HG03575 (cell line): ENCODE data around the gene TENM4.

Source experiments
- ATAC-seq: cut with Tn5 transposase; IDR thresholded peaks from one replicate; pipeline ENCODE4 v1.9.1; 2021; ENCODE audit not compliant: unreplicated experiment, insufficient number of reproducible peaks, low FRiP score; ENCODE audit errors: extremely low read depth

Gene TENM4

DNA sequence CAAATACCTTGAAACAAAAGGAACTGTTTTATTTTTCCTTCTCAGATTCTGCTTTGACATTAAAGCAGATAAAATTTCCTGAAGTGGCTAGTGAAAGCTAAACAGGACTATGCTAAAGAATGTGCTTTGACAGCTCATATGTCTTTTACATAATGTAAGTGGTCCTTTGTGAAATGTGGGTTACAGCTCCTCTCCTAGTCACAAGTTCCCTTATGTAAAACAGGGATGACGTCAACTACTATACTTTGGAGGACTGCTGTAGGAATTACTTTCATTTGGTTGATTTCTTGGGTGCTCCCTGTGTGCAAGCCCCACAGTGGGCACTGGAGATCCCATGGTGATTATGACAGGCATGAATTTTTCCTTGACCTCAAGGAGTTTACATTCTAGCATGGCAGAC, 649.6 kb downstream of the TENM4 start:
- ATAC-seq = no peak

DNA sequence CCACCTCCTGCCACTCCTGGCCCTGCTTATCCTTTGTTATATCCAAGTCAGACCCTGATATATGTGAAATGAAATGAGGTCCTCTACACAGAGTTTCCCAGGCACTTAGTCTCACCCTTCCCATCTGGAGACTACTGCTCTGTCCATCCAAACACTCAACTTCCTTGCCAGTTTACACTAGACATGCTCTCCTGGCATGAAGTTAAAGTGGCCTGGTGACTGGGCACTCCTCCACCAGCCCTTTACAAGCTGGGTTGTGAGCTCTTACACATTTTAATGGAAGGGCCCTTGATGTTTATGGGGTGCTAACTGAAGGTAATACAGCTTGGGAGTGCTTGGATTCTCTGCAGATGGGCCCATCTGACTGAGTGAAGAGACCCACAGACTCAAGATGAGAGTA, 650.0 kb downstream of the TENM4 start:
- no peak for ATAC-seq

DNA sequence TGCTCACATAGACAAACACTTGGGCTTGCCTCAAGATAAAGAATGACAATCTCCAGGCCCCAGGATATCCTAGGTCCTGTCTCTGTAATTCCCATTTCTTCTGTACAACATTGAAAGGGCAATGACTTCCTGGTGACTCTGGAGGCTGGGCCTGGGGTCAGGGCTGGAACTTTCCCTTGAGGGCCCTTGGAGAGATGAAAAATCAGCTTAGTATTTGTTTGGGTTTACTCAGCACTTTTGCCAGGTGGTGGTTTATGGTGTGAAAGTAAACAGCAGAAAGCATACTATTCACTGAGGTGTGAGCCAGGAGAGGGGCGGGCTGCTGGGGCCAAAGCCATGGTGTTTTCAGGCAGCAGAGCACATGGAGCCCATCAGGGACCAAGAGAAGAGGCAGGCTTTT, 651.5 kb downstream of the TENM4 start:
- no peak for ATAC-seq

DNA sequence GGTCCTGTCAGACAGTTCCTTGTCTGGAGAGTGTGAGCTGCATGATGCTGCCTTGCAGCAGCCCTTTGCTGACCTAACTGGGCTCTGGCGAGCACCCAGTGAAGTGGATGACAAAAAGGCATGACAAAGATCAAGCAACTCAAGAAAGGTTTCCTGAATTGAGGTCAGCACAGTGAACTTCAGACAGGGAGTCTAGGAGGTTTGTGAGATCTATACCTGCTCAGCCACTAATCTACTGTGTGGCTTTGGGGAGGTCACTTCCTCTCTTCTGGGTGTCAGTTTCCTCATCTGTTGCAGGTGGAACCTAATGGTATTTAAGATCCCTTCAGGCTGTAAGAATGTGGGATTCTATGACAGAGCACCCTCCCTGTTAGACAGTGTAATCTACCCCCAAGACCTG, 652.3 kb downstream of the TENM4 start:
- no peak for ATAC-seq

DNA sequence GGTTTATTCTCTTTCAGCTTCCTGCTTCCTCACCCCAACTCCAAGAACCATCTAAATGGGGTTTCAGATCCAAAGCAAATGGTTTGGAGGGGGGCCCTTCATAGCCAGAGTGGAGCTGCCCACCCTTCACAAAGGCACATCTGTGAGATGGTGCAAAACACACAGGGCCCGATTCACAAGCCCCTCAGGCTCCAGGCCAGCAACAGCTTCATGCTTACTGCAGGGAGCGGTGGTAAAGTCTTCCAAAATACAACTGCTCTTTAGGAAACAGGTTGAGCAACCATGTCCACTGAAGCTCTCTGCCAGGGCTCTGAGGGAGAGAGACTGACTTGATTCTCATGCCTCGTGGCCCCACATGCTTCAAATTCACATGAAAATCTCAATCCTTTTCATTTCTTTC, 653.1 kb downstream of the TENM4 start:
- no peak for ATAC-seq

DNA sequence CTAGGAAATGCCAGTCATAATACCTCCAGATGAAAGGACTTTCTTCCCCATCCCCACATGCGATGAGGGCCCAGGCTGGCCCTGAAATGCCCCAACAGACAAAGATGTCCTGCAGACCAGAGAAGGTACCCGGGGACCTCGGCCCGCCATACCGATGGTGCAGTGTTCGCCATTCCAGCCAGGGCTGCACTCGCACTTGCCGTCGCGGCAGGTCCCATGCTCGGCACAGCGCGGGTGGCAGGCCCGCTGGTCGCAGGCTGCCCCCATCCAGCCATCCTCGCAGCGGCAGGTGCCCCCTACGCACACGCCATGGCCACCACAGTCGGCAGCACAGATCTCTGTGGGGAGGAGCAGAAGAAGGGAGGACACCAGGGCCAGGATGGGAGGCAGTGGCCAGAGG, 654.1 kb downstream of the TENM4 start:
- no peak for ATAC-seq

DNA sequence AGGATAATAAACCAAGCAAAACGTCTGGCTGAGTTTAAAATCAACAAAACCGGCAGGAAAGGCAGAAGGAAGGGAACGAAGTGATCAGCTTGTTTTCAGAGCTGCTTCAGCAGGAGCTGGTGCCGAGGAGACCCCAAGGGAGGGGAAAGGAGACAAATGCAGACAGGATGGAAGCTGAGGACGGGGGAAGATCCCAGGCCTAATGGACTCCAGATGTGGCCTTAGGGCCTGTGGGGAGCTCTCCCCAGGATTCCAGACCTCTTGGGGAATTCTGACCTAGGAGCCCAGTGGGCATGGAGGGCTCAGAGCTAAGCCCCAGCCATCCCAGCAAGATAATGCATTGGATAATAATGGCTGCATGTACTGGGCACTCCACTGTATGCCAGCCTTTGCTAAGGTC, 654.7 kb downstream of the TENM4 start:
- no peak for ATAC-seq

DNA sequence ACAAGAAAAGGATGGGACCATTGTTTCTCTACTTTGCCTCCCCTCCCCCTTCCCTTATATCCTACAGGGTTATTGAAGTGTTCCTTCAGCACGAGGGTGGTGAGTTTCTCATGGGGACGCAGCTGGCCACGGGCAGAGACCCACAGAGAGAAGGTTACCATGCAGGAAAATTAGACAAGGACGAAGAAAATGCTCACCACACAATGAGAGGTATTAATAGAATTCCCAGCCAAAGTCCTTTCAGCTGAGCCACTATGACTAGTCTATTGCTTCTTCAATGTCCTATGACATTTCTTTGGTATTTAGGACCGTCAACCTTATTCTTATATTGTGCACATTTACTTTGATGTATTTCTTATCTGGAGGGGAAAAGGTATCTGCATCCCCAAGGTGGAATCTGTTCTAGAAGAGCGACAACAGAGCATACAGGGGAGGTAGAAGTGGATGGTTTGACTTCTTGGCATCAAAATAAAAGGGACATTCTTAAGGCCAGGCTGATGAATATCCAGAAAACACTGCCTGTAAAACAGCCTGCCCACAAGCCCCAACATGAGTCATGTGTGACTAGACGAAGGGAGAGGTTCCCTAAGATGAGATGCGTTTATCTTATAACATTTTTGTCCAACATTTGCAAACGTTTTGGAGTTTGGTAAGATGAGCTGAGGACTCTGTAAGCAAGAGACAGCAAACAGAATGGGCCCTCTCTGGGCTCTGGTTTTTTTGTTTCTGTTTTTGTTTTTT, 656.3 kb downstream of the TENM4 start:
- ATAC-seq = no peak

DNA sequence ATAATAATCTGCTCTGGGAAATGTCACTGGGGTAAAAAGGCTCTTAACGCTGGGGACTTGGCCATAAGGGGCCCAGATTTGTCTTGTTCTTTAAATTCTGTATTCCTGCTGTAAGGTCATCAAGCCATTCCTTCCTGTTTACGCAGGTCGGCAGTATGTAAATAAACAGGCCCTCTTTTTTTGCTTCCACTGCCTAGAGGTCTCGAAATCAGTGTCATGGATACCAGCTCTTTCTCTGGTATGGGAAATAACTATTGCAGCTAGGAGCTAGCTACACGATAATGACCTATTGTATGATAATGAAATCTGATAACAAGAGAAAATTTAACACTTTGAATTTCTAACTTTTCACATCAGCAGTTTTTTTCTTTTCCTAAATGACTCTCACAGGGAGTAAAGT, 657.0 kb downstream of the TENM4 start:
- no peak for ATAC-seq

DNA sequence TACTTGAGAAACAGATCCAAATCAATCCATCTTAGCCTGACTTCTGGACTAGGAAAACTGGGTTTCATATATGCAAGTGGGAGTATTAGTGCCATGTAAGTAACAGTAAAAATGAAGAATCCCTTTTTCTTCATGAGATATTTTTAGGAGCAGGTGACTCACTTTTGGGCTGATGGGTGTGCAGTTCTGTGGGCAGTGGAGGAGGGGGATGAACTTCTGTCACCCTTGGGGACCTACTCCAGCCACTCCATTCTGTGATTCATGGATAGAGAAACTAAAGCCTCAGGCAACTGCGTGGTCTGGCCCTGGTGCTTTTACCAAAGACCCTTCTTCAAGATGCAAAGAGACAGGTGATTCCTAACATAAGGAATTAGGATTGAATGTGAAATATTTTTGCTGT, 657.5 kb downstream of the TENM4 start:
- ATAC-seq = no peak

DNA sequence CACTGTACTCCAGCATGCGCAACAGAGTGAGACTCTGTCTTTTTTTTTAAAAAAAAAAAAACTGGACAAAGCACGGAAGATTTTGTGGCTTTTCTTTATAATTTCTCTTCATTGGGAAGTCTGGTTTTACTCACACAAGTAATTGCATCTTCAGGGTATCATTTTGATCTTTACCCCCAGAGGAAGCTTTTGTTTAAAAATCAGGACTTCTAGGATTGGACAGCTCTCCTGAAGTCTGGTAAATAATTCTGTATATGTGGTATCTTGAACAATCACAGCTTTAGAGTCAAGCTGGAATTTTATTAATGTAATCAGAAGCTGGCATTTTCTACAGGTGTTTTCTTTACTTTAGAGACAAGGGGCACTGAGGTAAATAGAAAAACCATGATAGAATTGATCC, 658.1 kb downstream of the TENM4 start:
- ATAC-seq = no peak

DNA sequence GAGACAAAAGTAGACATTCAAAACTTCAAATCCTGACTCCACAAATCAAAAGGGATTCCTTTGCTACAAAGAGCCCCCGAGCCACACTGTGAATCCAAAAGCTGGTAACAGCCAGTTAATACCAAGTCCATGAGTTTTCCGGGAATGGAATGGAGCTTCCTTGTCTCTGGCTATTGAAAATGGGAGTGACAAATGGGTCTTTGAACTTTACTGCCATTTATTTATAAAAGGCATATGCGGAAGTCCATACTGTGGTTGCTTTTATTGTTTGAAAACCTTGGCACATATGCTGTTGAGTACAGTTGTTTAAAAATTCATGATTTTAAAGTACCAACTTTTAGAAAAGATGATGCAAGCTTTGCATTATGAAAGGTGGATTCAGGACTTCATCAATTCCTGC, 659.9 kb downstream of the TENM4 start:
- no peak for ATAC-seq

DNA sequence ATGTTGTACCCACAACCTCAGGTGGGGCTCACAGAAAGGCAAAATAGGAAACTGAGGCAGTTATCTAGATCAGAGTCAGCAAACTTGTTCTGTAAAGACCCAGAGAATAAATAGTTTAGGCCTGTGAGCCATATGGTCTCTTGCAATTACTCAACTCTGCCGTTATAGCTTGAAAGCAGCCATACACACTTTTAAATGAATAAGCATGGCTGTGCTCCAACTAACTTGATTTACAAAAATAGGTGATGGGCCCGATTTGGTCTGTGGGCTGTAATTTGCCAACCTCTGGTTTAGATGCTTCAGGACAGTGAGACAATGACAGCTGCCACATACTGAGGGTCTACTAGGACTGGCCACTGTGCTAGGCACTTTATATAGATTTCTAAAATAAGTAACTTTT, 667.3 kb downstream of the TENM4 start:
- ATAC-seq = no peak

DNA sequence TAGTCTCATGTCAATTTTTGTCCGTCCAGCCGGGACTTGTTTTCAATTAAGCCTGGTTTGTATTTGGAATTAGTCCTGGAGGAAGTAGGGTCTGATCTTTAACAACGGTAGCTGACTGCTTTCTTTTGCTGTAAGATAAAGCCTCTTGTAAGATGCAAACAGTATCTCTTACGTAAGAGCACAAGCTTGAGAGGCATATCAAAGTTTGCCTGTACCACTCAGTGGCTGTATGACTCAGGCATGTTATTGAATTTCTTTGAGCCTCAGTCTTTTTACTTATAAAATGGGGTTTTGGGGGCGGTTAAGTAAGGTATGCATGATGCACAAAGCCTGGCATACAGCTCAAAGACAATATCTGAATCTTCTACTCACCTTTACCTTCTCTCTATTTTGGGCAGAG, 667.8 kb downstream of the TENM4 start:
- ATAC-seq = no peak

DNA sequence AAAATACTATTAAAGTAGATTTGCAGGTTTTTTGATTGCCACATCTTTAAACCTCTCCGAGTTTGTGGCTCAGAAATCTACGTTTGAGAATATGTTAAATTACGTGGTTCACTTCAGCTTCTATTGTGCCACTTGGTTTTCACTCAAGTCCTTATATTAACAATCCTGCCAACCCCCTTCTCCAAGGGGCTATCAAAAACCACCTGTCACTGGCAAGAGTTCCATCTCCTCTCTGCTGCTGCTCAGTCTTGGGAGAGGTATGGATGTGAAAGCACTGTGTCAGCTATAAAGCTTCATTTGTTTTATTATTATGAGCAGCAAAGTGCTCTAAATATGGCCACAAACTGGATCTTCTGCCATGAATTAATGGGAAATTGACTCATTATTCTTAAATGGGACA, 668.6 kb downstream of the TENM4 start:
- no peak for ATAC-seq

DNA sequence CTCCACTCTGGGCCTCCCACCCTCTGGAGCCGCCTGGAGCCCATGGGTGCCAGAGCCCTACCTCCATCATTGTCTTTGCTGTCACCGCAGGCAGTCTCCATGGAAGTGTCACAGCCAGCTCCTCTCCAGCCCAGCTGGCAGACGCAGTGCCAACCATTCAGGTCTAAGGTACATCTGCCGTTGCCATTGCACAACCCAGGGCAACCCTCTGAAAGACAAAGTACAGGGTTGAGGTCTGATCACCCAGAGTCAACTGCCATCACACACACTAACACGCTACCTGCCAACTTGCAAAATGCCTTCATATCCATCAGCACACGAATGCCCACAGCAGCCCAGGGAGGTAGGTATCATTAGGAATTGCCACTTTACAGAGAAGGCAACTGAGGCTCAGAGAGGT, 669.9 kb downstream of the TENM4 start:
- ATAC-seq = no peak

DNA sequence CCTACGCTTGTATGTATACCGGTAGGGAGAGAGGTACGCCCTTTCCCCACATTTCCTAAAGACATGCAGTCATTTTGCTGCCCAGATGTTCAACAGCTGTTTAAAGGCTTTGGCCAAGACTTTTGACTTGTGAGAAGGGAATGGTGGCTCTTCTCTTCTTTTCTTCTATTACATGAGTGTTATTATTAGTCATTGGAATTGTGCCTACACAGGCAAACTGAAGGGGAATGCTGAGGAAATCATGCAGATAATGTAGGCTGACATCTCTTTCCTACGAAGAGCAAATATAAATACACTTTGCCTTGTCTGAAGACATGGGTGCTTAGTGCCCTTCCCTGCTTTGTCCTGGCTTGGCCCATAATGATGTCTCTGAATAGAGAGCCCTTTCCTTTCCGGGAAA, 671.9 kb downstream of the TENM4 start:
- ATAC-seq = no peak

DNA sequence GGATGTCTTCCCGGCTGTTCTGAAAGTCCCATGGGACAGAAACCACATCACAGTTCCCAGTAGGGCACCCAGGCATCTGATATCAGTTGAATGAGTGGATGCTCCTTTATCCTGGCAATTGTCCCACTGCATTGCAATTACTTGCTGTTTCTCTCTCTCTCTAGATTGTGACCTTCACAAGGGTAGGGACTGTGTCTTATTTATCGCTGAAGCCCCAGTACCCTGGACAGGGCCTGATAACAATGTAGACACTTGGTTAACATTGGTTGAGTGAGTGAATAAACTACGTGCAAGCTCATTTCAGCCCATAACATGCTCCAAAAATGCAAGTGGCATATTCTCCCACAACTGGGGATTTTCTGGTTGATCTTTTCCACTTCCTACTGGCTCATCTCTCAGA, 672.5 kb downstream of the TENM4 start:
- no peak for ATAC-seq

DNA sequence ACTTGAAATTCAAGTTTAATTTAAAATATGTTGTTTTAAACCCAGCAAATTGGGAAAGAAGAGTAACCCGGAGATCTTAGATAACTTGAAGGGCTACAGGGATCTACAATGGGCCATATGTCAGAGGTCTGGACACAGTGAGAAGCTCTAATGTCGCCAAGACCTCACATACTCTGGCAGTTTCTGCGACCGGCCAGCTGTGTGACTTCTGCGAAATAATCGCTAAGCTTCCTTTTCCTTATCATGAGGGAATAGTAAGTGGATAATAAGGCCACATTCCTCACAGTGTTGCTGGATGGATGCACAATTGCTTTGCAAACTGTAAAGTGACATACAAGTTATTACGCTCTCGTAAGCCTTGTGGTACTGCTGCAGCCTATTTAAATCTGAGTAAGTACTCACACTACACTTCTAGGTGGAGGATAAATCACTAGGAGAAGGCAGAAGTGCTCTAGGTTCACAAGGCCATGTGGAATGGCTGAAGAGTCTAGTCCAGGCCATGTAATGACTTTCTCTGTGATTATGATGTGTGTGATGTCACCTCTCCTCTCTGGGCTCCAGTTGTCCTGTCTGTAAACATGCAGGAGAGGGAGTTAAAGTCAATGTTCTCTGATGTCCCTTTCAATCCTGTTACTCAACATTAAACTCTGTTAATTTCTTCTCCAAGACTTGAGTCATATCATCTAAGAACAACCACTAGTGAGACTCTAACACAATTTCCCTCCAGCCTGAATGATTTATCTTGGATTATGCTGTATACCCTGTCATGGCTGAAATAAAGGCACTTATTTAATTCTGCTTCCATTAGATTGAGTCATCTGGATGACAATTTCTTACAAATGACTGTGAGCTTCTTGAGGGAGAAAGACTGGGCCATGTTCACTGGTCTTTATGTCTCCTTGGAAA, 673.5 kb downstream of the TENM4 start:
- ATAC-seq = no peak

DNA sequence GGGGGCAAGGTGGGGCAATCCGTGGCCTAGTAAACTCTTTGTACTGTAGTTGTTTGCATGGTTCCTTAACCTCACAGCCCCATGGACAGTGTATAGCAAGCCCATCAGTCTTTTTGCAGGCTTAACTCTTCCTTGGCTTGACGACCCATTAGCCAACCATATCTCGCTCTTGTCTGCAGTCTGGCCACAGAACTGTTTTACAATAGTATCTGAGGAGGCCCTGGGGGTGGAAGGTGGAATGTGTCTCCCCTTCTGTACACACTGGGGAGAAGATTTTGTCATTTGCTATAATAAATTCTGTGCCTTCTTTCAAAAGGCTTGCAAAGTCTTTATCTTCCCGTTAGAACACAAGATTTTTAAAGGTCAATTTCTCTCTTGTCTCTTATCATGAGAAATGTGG, 675.9 kb downstream of the TENM4 start:
- ATAC-seq = no peak
